ENCODE results near the gene ZNF507. TPM values are rescaled to one million over a fixed set of nuclear protein-coding genes. Genes with fewer than 3 reads are reported as not detected.
A peak's percentile ranks its signal among the peaks of the same experiment; 100 is the strongest.
"Not testable (repeated sequence)": the region's sequence is repeated elsewhere in the genome, so short reads cannot be mapped to it uniquely, and the experiment has no call there.

Gene ZNF507
- polyA plus RNA-seq, 1 donor (not counting 4 experiments of a cell fraction or from before 2014, with no cell fraction given) = 10.2 TPM

- FAIRE-seq; dilution Hi-C loops (cut with MboI; ENCODE audit: extremely low pct_ligation_motif_present, low sequenced_read_pairs); H3K79me2 ChIP-seq (ENCODE audit: control insufficient read depth, insufficient read depth, low read length); H3K4me2 ChIP-seq (ENCODE audit: control insufficient read depth, extremely low read depth, insufficient read depth, low read depth, low read length); H3K9me1 ChIP-seq (ENCODE audit: control insufficient read depth, extremely low read depth, insufficient read depth, low read length); H4K20me1 ChIP-seq (ENCODE audit: control insufficient read depth, extremely low read depth, insufficient read depth, low read length); H3K9me3 ChIP-seq (ENCODE audit: control insufficient read depth, low read depth, low read length); H3K27me3 ChIP-seq (ENCODE audit: control insufficient read depth, extremely low read depth, insufficient read depth, low read length); H3K4me3 ChIP-seq (ENCODE audit: control insufficient read depth in 2 of 3, extremely low read depth in 1 of 3, insufficient read depth in 2 of 3, low read depth in 1 of 3, low read length in 3 of 3); DNase-seq (ENCODE audit: low read depth, low spot score); H3K27ac ChIP-seq (ENCODE audit: control insufficient read depth, insufficient read depth, low read length); H3K9ac ChIP-seq (ENCODE audit: control insufficient read depth, extremely low read depth, insufficient read depth, low read length); H3K36me3 ChIP-seq (ENCODE audit: control insufficient read depth in 2 of 2, extremely low read depth in 1 of 2, insufficient read depth in 2 of 2, low read length in 2 of 2); H2AFZ ChIP-seq (ENCODE audit: control insufficient read depth, low read length): not testable (repeated sequence)
- TF ChIP-seq, protein P1, sequence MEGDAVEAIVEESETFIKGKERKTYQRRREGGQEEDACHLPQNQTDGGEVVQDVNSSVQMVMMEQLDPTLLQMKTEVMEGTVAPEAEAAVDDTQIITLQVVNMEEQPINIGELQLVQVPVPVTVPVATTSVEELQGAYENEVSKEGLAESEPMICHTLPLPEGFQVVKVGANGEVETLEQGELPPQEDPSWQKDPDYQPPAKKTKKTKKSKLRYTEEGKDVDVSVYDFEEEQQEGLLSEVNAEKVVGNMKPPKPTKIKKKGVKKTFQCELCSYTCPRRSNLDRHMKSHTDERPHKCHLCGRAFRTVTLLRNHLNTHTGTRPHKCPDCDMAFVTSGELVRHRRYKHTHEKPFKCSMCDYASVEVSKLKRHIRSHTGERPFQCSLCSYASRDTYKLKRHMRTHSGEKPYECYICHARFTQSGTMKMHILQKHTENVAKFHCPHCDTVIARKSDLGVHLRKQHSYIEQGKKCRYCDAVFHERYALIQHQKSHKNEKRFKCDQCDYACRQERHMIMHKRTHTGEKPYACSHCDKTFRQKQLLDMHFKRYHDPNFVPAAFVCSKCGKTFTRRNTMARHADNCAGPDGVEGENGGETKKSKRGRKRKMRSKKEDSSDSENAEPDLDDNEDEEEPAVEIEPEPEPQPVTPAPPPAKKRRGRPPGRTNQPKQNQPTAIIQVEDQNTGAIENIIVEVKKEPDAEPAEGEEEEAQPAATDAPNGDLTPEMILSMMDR (optimal IDR thresholded peaks at IDR 0.05 in 1 of 3, IDR thresholded peaks at IDR 0.05 in 1 of 3, conservative IDR thresholded peaks at IDR 0.05 in 1 of 3; ENCODE audit: extremely low read depth in 1 of 3, insufficient read depth in 2 of 3, low read length in 3 of 3) = peak in 2 of 3 experiments; percentile 21 to 36
- H3K4me1 ChIP-seq (ENCODE audit: control insufficient read depth, extremely low read depth, insufficient read depth, low read length) = peaks cover 17% of the 10 kb centered on the region
Measured at GRCh38 chr19:32377088-32377487, 31.7 kb downstream of the ZNF507 start.

DNA sequence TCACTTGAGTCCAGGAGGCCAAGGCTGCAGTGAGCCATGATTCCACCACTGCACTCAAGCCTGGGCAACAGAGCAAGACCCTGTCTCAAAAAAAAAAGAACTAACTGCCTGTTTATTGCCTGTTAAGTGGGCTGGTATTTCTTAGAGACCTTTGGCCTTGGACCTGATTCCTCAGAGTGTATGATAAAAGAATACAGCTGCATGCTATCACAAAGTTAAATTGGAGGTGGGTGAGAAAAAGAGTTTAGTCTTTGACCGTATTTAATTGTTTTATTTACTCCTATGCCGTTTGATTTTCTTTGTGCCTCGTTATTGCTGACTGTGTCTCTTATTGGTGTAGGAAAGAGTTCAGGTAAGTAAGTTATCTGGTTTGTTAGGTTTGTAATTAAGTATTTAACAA lies 34.9 kb downstream of the ZNF507 start:
- Histone ChIP-seq H3K9me1 (ENCODE audit: control insufficient read depth, extremely low read depth, insufficient read depth, low read length) (no peaks in the 10 kb centered on the region), H2AFZ (ENCODE audit: control insufficient read depth, low read length) (no peak overlapping the region), H3K27me3 (ENCODE audit: control insufficient read depth, extremely low read depth, insufficient read depth, low read length) (no peaks in the 10 kb centered on the region), H3K27ac (ENCODE audit: control insufficient read depth, insufficient read depth, low read length) (no peak overlapping the region), H3K9me3 (ENCODE audit: control insufficient read depth, low read depth, low read length) (no peaks in the 10 kb centered on the region), H3K4me1 (ENCODE audit: control insufficient read depth, extremely low read depth, insufficient read depth, low read length) (no peaks in the 10 kb centered on the region), H3K4me2 (ENCODE audit: control insufficient read depth, extremely low read depth, insufficient read depth, low read depth, low read length) (no peak overlapping the region), H3K9ac (ENCODE audit: control insufficient read depth, extremely low read depth, insufficient read depth, low read length) (no peak overlapping the region), H3K36me3 (ENCODE audit: control insufficient read depth in 2 of 2, extremely low read depth in 1 of 2, insufficient read depth in 2 of 2, low read length in 2 of 2) (peaks cover 1 to 3% of the 10 kb centered on the region in 2 experiments), H4K20me1 (ENCODE audit: control insufficient read depth, extremely low read depth, insufficient read depth, low read length) (peaks cover under 1% of the 10 kb centered on the region), H3K4me3 (ENCODE audit: control insufficient read depth in 2 of 3, extremely low read depth in 1 of 3, insufficient read depth in 2 of 3, low read depth in 1 of 3, low read length in 3 of 3) (no peak overlapping the region), H3K79me2 (ENCODE audit: control insufficient read depth, insufficient read depth, low read length) (peaks cover under 1% of the 10 kb centered on the region)
- no peak for DNase-seq (ENCODE audit: low read depth, low spot score)
- TF ChIP-seq, protein P1 (optimal IDR thresholded peaks at IDR 0.05 in 1 of 3, IDR thresholded peaks at IDR 0.05 in 1 of 3, conservative IDR thresholded peaks at IDR 0.05 in 1 of 3; ENCODE audit: extremely low read depth in 1 of 3, insufficient read depth in 2 of 3, low read length in 3 of 3) = no peak
- TF ChIP-seq EZH2 (IDR thresholded peaks at IDR 0.05; ENCODE audit: low read length) = no peak
- dilution Hi-C loops (cut with MboI; ENCODE audit: extremely low pct_ligation_motif_present, low sequenced_read_pairs) = no loop called here
- FAIRE-seq = no peak

All from keratinocyte (primary cell).